ENCODE measurements around the gene OR2T35. TPM values are rescaled to one million over a fixed set of nuclear protein-coding genes. Genes with fewer than 3 reads are reported as not detected.
"Not testable (repeated sequence)": the region's sequence is repeated elsewhere in the genome, so short reads cannot be mapped to it uniquely, and the experiment has no call there.

The OR2T35 gene
- total and polyA plus RNA-seq, 2 donors: not detected

GRCh38 chr1:248640906-248641305 is 4.2 kb downstream of the OR2T35 start:
- not testable (repeated sequence) for H3K4me3 ChIP-seq (ENCODE audit: low read depth, low read length); H3K36me3 ChIP-seq (ENCODE audit: insufficient read depth); DNase-seq (ENCODE audit: extremely low spot score); H3K27ac ChIP-seq (ENCODE audit: low read depth); H3K4me1 ChIP-seq (ENCODE audit: insufficient read depth)
- no CpG with 5 or more reads among the region's 3 CpGs for WGBS

- H3K27ac ChIP-seq (ENCODE audit: low read depth); H3K4me1 ChIP-seq (ENCODE audit: insufficient read depth); H3K36me3 ChIP-seq (ENCODE audit: insufficient read depth); DNase-seq (ENCODE audit: extremely low spot score); H3K4me3 ChIP-seq (ENCODE audit: low read depth, low read length): not testable (repeated sequence)
- WGBS: no CpG with 5 or more reads among the region's 5 CpGs
Measured at GRCh38 chr1:248639652-248640051, 5.4 kb downstream of the OR2T35 start.

DNA sequence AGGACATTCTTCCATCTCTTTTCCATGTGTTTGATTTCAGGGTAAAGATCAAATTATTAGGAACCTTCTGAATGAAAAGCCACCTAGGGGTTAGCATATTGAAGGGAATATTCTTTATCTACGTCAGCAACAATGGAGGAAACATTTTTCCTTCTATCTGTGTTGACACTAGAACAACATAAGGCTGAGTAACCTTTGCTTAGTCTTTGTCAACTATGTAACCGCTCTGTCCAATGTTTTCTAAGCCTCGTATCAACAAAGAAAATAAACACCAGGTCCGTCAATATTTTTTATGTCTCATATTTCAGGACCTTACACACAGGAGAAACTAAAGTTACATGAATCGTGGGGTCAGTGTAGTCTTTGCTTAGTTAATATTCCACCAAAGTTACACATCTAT is 8.5 kb downstream of the OR2T35 start:
- H3K4me3 ChIP-seq (ENCODE audit: low read depth, low read length); H3K27ac ChIP-seq (ENCODE audit: low read depth); H3K36me3 ChIP-seq (ENCODE audit: insufficient read depth); H3K4me1 ChIP-seq (ENCODE audit: insufficient read depth); DNase-seq (ENCODE audit: extremely low spot score): not testable (repeated sequence)
- WGBS: 60% methylated on average over 2 of the region's 5 CpGs

DNA sequence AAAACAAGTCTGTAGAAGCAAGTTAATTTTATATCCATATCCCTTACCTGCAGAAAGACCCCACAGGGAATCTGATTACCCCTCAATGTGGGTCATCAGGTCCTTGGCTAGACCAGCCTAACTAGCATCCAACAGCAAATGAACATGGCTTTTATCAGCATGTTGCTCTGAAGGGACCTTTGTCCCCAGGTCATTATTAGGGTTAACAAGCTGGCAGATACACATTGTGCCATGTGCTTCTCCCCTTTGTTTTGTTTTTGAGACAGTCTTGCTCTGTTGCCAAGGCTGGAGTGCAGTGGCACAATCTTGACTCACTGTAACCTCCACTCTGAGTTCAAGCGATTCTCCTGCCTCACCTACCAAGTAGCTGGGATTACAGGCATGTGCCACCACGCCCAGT is 10.1 kb downstream of the OR2T35 start, which contains the start of gene OR2T11:
TSS of gene OR2T11 (minus strand) at position 101 of the 400 bp plus-strand sequence. CDS start 7,963 bp downstream, outside the sequence.
- not testable (repeated sequence) for H3K36me3 ChIP-seq (ENCODE audit: insufficient read depth); H3K4me1 ChIP-seq (ENCODE audit: insufficient read depth); H3K4me3 ChIP-seq (ENCODE audit: low read depth, low read length); H3K27ac ChIP-seq (ENCODE audit: low read depth); DNase-seq (ENCODE audit: extremely low spot score)
- no CpG with 5 or more reads among the region's 2 CpGs for WGBS

DNA sequence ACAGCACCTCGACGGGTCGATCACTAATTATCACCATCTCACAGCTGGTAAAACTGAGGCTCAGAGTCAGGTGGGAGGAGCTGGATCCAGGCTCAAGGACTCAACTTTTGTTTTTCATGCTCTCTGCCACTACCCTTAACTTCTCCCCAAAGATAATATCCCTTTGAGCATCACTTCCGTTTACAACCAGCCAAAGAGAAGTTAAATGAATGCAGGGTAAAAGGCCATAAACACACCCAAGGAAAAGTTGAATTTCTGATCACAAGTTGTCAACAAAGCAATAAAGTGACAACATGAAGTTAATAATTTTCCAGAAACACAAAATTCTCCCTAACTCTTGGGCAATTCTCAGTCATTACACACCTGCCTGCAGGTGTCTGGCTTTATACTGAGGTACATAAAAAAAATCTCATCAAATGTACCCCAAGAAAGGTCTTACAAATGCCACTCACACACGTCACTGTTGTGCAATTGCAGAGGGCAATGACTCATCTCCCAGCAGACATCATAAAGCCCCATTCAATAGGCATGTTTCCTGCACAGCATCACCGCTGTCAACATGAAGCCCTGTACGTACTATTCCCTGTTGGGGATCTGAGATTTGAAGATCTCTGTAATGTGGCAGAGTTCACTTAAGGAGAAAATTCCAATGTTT is 13.6 kb downstream of the OR2T35 start:
- no peak overlapping the region for H3K4me3 ChIP-seq (ENCODE audit: low read depth, low read length)
- no peak for DNase-seq (ENCODE audit: extremely low spot score)
- no peaks in the 10 kb centered on the region for H3K36me3 ChIP-seq (ENCODE audit: insufficient read depth)
- H3K4me1 ChIP-seq (ENCODE audit: insufficient read depth): no peaks in the 10 kb centered on the region
- 68% methylated on average over 7 of the region's 7 CpGs for WGBS
- no peak overlapping the region for H3K27ac ChIP-seq (ENCODE audit: low read depth)

- Histone ChIP-seq H3K27ac (ENCODE audit: low read depth) (no peak overlapping the region), H3K36me3 (ENCODE audit: insufficient read depth) (no peaks in the 10 kb centered on the region), H3K4me1 (ENCODE audit: insufficient read depth) (no peaks in the 10 kb centered on the region), H3K4me3 (ENCODE audit: low read depth, low read length) (no peak overlapping the region)
- DNase-seq (ENCODE audit: extremely low spot score): no peak
- WGBS: 73% methylated on average over 2 of the region's 2 CpGs
Measured at GRCh38 chr1:248630551-248630950, 14.5 kb downstream of the OR2T35 start.

GRCh38 chr1:248627971-248628844 is 16.9 kb downstream of the OR2T35 start:
- Histone ChIP-seq H3K4me1 (ENCODE audit: insufficient read depth) (no peaks in the 10 kb centered on the region), H3K36me3 (ENCODE audit: insufficient read depth) (no peaks in the 10 kb centered on the region), H3K4me3 (ENCODE audit: low read depth, low read length) (no peak overlapping the region), H3K27ac (ENCODE audit: low read depth) (no peak overlapping the region)
- no peak for DNase-seq (ENCODE audit: extremely low spot score)
- WGBS: 73% methylated on average over 9 of the region's 9 CpGs

- H3K36me3 ChIP-seq (ENCODE audit: insufficient read depth): no peaks in the 10 kb centered on the region
- DNase-seq (ENCODE audit: extremely low spot score): no peak
- H3K4me3 ChIP-seq (ENCODE audit: low read depth, low read length): no peak overlapping the region
- no peaks in the 10 kb centered on the region for H3K4me1 ChIP-seq (ENCODE audit: insufficient read depth)
- no peak overlapping the region for H3K27ac ChIP-seq (ENCODE audit: low read depth)
- 77% methylated on average over 5 of the region's 5 CpGs for WGBS
Measured at GRCh38 chr1:248625971-248626370, 19.1 kb downstream of the OR2T35 start.

GRCh38 chr1:248625166-248625565 is 19.9 kb downstream of the OR2T35 start:
- Histone ChIP-seq H3K4me1 (ENCODE audit: insufficient read depth) (no peaks in the 10 kb centered on the region), H3K36me3 (ENCODE audit: insufficient read depth) (no peaks in the 10 kb centered on the region), H3K4me3 (ENCODE audit: low read depth, low read length) (no peak overlapping the region), H3K27ac (ENCODE audit: low read depth) (no peak overlapping the region)
- no peak for DNase-seq (ENCODE audit: extremely low spot score)
- WGBS: 71% methylated on average over 4 of the region's 4 CpGs

DNA sequence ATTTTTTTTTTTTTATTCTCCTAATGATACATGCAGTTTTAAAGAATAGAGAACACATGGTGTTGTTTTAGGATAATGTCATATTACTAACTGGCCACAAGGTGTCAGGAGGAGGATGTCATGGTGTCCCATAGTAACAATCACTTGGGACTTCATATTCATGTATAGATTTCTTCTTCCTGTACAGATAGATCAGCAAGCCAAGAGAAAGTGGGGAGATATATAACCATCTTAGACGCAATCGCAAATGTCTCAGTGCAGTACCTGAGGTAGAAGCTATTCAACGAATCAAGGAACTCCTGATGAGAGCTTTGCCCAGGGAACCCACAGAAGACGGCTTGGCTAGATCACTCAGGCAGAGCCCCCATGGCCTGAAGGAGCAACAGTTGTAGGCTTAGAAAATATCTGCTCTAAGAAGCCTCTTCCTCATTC is 22.5 kb downstream of the OR2T35 start:
- 66% methylated on average over 4 of the region's 4 CpGs for WGBS
- H3K4me1 ChIP-seq (ENCODE audit: insufficient read depth): no peaks in the 10 kb centered on the region
- H3K4me3 ChIP-seq (ENCODE audit: low read depth, low read length): no peak overlapping the region
- no peak for DNase-seq (ENCODE audit: extremely low spot score)
- no peaks in the 10 kb centered on the region for H3K36me3 ChIP-seq (ENCODE audit: insufficient read depth)
- H3K27ac ChIP-seq (ENCODE audit: low read depth): no peak overlapping the region

- H3K4me1 ChIP-seq (ENCODE audit: insufficient read depth): no peaks in the 10 kb centered on the region
- H3K36me3 ChIP-seq (ENCODE audit: insufficient read depth): no peaks in the 10 kb centered on the region
- no peak overlapping the region for H3K27ac ChIP-seq (ENCODE audit: low read depth)
- 69% methylated on average over 7 of the region's 7 CpGs for WGBS
- no peak overlapping the region for H3K4me3 ChIP-seq (ENCODE audit: low read depth, low read length)
- no peak for DNase-seq (ENCODE audit: extremely low spot score)
Measured at GRCh38 chr1:248621770-248622169, 23.3 kb downstream of the OR2T35 start.

GRCh38 chr1:248618878-248619277 is 26.2 kb downstream of the OR2T35 start:
- DNase-seq (ENCODE audit: extremely low spot score): peak; percentile 4
- Histone ChIP-seq H3K27ac (ENCODE audit: low read depth) (no peak overlapping the region), H3K4me1 (ENCODE audit: insufficient read depth) (no peaks in the 10 kb centered on the region), H3K36me3 (ENCODE audit: insufficient read depth) (no peaks in the 10 kb centered on the region), H3K4me3 (ENCODE audit: low read depth, low read length) (no peak overlapping the region)
- WGBS: 4% methylated on average over 3 of the region's 3 CpGs

DNA sequence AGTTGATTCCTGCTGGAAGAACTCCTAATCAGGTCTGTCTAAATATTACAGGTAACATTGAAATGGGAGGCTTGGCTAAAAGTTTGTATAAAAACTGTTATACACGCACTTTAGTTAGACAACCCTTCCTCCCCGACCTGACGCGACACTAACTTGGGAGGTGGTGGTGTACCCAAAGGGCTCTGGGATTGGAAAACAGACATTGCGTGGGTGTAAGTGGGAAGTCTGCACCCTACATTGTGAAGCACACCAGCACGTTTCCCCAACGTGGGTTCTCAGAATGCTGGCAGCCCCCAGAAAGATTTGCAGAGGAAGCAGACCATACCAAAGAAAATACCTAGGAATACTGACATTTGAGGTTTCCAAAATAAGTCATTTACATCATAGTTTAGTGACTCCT is 27.0 kb downstream of the OR2T35 start:
- 71% methylated on average over 7 of the region's 7 CpGs for WGBS
- Histone ChIP-seq H3K4me1 (ENCODE audit: insufficient read depth) (no peaks in the 10 kb centered on the region), H3K27ac (ENCODE audit: low read depth) (no peak overlapping the region), H3K4me3 (ENCODE audit: low read depth, low read length) (no peak overlapping the region), H3K36me3 (ENCODE audit: insufficient read depth) (no peaks in the 10 kb centered on the region)
- DNase-seq (ENCODE audit: extremely low spot score): no peak

DNA sequence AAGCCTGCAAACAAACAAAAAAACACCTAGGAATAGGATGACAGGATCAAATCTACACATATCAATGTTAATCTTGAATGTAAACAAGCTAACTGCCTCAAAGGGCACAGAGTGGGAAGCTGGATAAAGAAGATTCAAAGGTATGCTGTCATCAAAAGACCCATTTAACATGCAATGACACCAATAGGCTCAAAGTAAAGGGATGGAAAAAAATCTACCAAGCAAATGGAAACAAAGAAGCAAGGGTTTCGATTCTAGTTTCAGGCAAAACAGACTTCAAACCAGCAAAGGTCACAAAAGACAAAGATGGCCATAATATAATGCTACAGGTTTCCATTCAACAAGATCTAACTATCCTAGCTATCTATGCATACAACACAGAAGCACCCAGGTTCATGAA is 31.3 kb downstream of the OR2T35 start:
- Histone ChIP-seq H3K4me3 (ENCODE audit: low read depth, low read length) (no peak overlapping the region), H3K4me1 (ENCODE audit: insufficient read depth) (no peaks in the 10 kb centered on the region), H3K27ac (ENCODE audit: low read depth) (no peak overlapping the region), H3K36me3 (ENCODE audit: insufficient read depth) (no peaks in the 10 kb centered on the region)
- 67% methylated on average over 1 of the region's 1 CpG for WGBS
- no peak for DNase-seq (ENCODE audit: extremely low spot score)
